Vagina (tissue), 2 donors: ENCODE measurements around the gene REXO5.

Experiments used
- CTCF ChIP-seq, 3 experiments: fragments of 450-650 bp in 2 of 3; fragments of 200-600 bp in 1 of 3; sonication (generic) in 1 of 3; IDR thresholded peaks; one replicate each; pipeline ENCODE4 v1.5.1; 2017 to 2019; ENCODE audit warnings: antibody characterized with exemption in 3 of 3, mild to moderate bottlenecking in 2 of 3, moderate library complexity in 2 of 3
- POLR2A ChIP-seq, 2 donors: fragments of 450-650 bp; IDR thresholded peaks; one replicate each; pipeline ENCODE4 v1.6.1; 2017; ENCODE audit warnings: antibody characterized with exemption in 2 of 2, mild to moderate bottlenecking in 2 of 2, moderate library complexity in 2 of 2

- TF ChIP-seq CTCF (IDR thresholded peaks at IDR 0.05) (no peak), POLR2A (IDR thresholded peaks at IDR 0.05) (no peak)
Observed at GRCh38 chr16:20897922-20898321, 91.6 kb downstream of the REXO5 start.
